HG03520 (cell line): Measurements from ENCODE around the gene CFAP46.
"Not testable (repeated sequence)": the region's sequence is repeated elsewhere in the genome, so short reads cannot be mapped to it uniquely, and the experiment has no call there.

Experiments
- ATAC-seq: cut with Tn5 transposase; IDR thresholded peaks from one replicate; pipeline ENCODE4 v1.9.1; 2021; ENCODE audit warnings: mild to moderate bottlenecking, moderate library complexity; ENCODE audit not compliant: unreplicated experiment

CFAP46 gene

GRCh38 chr10:132849546-132850031 lies 92.8 kb downstream of the CFAP46 start:
- no peak for ATAC-seq

- no peak for ATAC-seq
Measured at GRCh38 chr10:132848951-132849545, 93.3 kb downstream of the CFAP46 start.

- no peak for ATAC-seq
Measured at GRCh38 chr10:132848291-132848701, 94.1 kb downstream of the CFAP46 start.

GRCh38 chr10:132847856-132848255 lies 94.5 kb downstream of the CFAP46 start:
- no peak for ATAC-seq

- no peak for ATAC-seq
Measured at GRCh38 chr10:132847416-132847777, 95.0 kb downstream of the CFAP46 start.

GRCh38 chr10:132846631-132847415 lies 95.5 kb downstream of the CFAP46 start:
- no peak for ATAC-seq

GRCh38 chr10:132845780-132846595 lies 96.4 kb downstream of the CFAP46 start:
- ATAC-seq = no peak

GRCh38 chr10:132845041-132845551 lies 97.3 kb downstream of the CFAP46 start:
- no peak for ATAC-seq

- ATAC-seq = no peak
Measured at GRCh38 chr10:132844069-132844809, 98.1 kb downstream of the CFAP46 start.

- not testable (repeated sequence) for ATAC-seq
Measured at GRCh38 chr10:132843276-132843675, 99.1 kb downstream of the CFAP46 start.

GRCh38 chr10:132842397-132842796 lies 100.0 kb downstream of the CFAP46 start:
- no peak for ATAC-seq

- ATAC-seq = no peak
Measured at GRCh38 chr10:132841615-132841975, 100.8 kb downstream of the CFAP46 start.

GRCh38 chr10:132840698-132841614 lies 101.4 kb downstream of the CFAP46 start:
- ATAC-seq = no peak

- no peak for ATAC-seq
Measured at GRCh38 chr10:132839061-132839460, 103.3 kb downstream of the CFAP46 start.

GRCh38 chr10:132838346-132838970 lies 103.9 kb downstream of the CFAP46 start:
- no peak for ATAC-seq

- no peak for ATAC-seq
Measured at GRCh38 chr10:132837905-132838304, 104.5 kb downstream of the CFAP46 start.

- no peak for ATAC-seq
Measured at GRCh38 chr10:132836832-132837540, 105.4 kb downstream of the CFAP46 start.

- ATAC-seq = no peak
Measured at GRCh38 chr10:132836248-132836831, 106.0 kb downstream of the CFAP46 start.
